HepG2 (cell line): ENCODE data around the gene AFF4. TPM values are rescaled to one million over a fixed set of nuclear protein-coding genes. Genes with fewer than 3 reads are reported as not detected.

Experiments used
- ATAC-seq: fragments of 200-7000 bp; cut with Tn5 transposase; 3 replicates; pipeline ENCODE4 v1.9.1; 2020; ENCODE audit warnings: mild to moderate bottlenecking, moderate library complexity
- BruUV-seq: library from RNA; stranded (reverse); fragments of 400-500 nt; replicated peaks from 2 replicates; lab custom pipeline; 2021; lab: Mats Ljungman, UMichigan
- CTCF ChIA-PET: fragments of 300-600 bp; formaldehyde crosslinking; extraction: SDS; loops from one replicate; lab custom pipeline; 2021; ENCODE audit warnings: low total read pairs, inconsistent platforms, low intra/inter-chr PET ratio; lab: Yijun Ruan, JAX
- POLR2A ChIA-PET: fragments of 350-600 bp; sonication (Branson Sonifier 250); formaldehyde crosslinking; loops from one replicate; lab custom pipeline; 2020; ENCODE audit warnings: antibody characterized with exemption, inconsistent platforms; lab: Yijun Ruan, JAX
- DNase-seq: peaks from one replicate; pipeline ENCODE4 v3.0.0-alpha.2; 2015; ENCODE audit warnings: low spot score
- FAIRE-seq: peaks from 3 replicates; lab custom pipeline; 2011; peaks lifted over from hg19 to GRCh38; lab: Jason Lieb, UNC
- H2AFZ ChIP-seq: one replicate; pipeline ENCODE4 v1.6.1; 2011; ENCODE audit warnings: low read length, inconsistent platforms
- H3K27ac ChIP-seq: fragments of 300-600 bp; 3 replicates; pipeline ENCODE4 v1.8.0; 2011; ENCODE audit warnings: mixed run types, mild to moderate bottlenecking, mixed read lengths, low read length, inconsistent platforms; ENCODE audit not compliant: insufficient read depth; ENCODE audit errors: extremely low read length
- H3K27me3 ChIP-seq, 2 experiments: fragments of 200-600 bp in 1 of 2; 2 replicates in 1 of 2; 3 replicates in 1 of 2; pipeline versions ENCODE4 v1.6.0 to v1.8.0; 2011; ENCODE audit warnings: low read length in 2 of 2, mild to moderate bottlenecking in 2 of 2, moderate library complexity in 2 of 2, inconsistent platforms in 1 of 2; ENCODE audit not compliant: insufficient read depth in 2 of 2, control insufficient read depth in 1 of 2
- H3K36me3 ChIP-seq, 2 experiments: fragments of 200-600 bp in 1 of 2; replicated peaks in 1 of 2; 2 replicates in 1 of 2; 3 replicates in 1 of 2; pipeline versions ENCODE4 v1.5.1 to v1.8.0; 2011; ENCODE audit warnings: low read length in 2 of 2, inconsistent platforms in 1 of 2; ENCODE audit not compliant: insufficient read depth in 2 of 2, control insufficient read depth in 1 of 2
- H3K4me1 ChIP-seq: 2 replicates; pipeline ENCODE4 v1.5.1; 2012; ENCODE audit warnings: low read length, inconsistent platforms; ENCODE audit not compliant: insufficient read depth
- H3K4me2 ChIP-seq: 2 replicates; pipeline ENCODE4 v1.6.0; 2011; ENCODE audit warnings: low read depth, low read length, inconsistent platforms
- H3K4me3 ChIP-seq, 3 experiments: fragments of 200-600 bp in 1 of 3; sonication (generic), shearing (Covaris generic) in 1 of 3; replicated peaks in 1 of 3; 2 replicates each; pipeline ENCODE4 v1.5.1; 2011 to 2016; ENCODE audit warnings: low read length in 3 of 3, inconsistent platforms in 2 of 3, low read depth in 2 of 3, mild to moderate bottlenecking in 2 of 3, control low read depth in 1 of 3, mixed read lengths in 1 of 3; ENCODE audit not compliant: insufficient read depth in 1 of 3
- H3K79me2 ChIP-seq: one replicate; pipeline ENCODE4 v1.6.1; 2011; ENCODE audit warnings: low read length, inconsistent platforms; ENCODE audit not compliant: insufficient read depth
- H3K9ac ChIP-seq: 2 replicates; pipeline ENCODE4 v1.6.0; 2011; ENCODE audit warnings: mild to moderate bottlenecking, low read depth, low read length, inconsistent platforms; ENCODE audit not compliant: insufficient read depth
- H3K9me3 ChIP-seq: 2 replicates; pipeline ENCODE4 v1.5.1; 2012; ENCODE audit warnings: mild to moderate bottlenecking, low read length
- H4K20me1 ChIP-seq: 2 replicates; pipeline ENCODE4 v1.6.0; 2011; ENCODE audit warnings: inconsistent platforms, mild to moderate bottlenecking, low read length, moderate library complexity; ENCODE audit not compliant: insufficient read depth
- ARHGAP35 ChIP-seq: sonication (generic); formaldehyde crosslinking; IDR thresholded peaks from 2 replicates; pipeline ENCODE4 v1.9.0; 2022; ENCODE audit warnings: mild to moderate bottlenecking, inconsistent platforms, moderate library complexity, missing genetic modification reagents, borderline replicate concordance
- ARNTL ChIP-seq: sonication (generic); formaldehyde crosslinking; IDR thresholded peaks from 2 replicates; pipeline ENCODE4 v1.4.0; 2020; ENCODE audit warnings: mild to moderate bottlenecking, missing genetic modification reagents
- DMAP1 ChIP-seq: IDR thresholded peaks from 2 replicates; pipeline ENCODE4 v1.6.1; 2016
- GABPB1 ChIP-seq: IDR thresholded peaks from 2 replicates; pipeline ENCODE4 v1.6.1; 2016; ENCODE audit warnings: mild to moderate bottlenecking, missing genetic modification reagents, moderate library complexity, missing compliant biosample characterization
- HIVEP1 ChIP-seq: sonication (generic); formaldehyde crosslinking; IDR thresholded peaks from 2 replicates; pipeline ENCODE4 v1.4.0; 2020; ENCODE audit warnings: mild to moderate bottlenecking, missing genetic modification reagents
- HNRNPK ChIP-seq: fragments of 200-400 bp; formaldehyde crosslinking; IDR thresholded peaks from 2 replicates; pipeline ENCODE4 v1.6.1; 2018; ENCODE audit warnings: low read length, low read depth, moderate library complexity, mild to moderate bottlenecking; ENCODE audit not compliant: poor library complexity, severe bottlenecking
- HNRNPL ChIP-seq: fragments of 200-400 bp; formaldehyde crosslinking; IDR thresholded peaks from 2 replicates; pipeline ENCODE4 v1.6.1; 2017; ENCODE audit warnings: mild to moderate bottlenecking, low read depth, low read length
- NR1H2 ChIP-seq: sonication (generic); formaldehyde crosslinking; IDR thresholded peaks from 2 replicates; pipeline ENCODE4 v1.8.1; 2022; ENCODE audit warnings: low read depth, missing genetic modification reagents, borderline replicate concordance
- PTBP1 ChIP-seq: fragments of 200-400 bp; formaldehyde crosslinking; IDR thresholded peaks from 2 replicates; pipeline ENCODE4 v1.6.1; 2018; ENCODE audit warnings: low read length, low read depth; ENCODE audit not compliant: poor library complexity, severe bottlenecking
- REL ChIP-seq: sonication (generic); formaldehyde crosslinking; conservative IDR thresholded peaks from 2 replicates; pipeline ENCODE4 v1.8.0; 2022; ENCODE audit warnings: mild to moderate bottlenecking, missing genetic modification reagents, moderate library complexity
- SMAD3 ChIP-seq: sonication (generic); formaldehyde crosslinking; IDR thresholded peaks from 2 replicates; pipeline ENCODE4 v1.4.0; 2020; ENCODE audit warnings: missing genetic modification reagents
- SNAPC2 ChIP-seq: sonication (generic); formaldehyde crosslinking; IDR thresholded peaks from 2 replicates; pipeline ENCODE4 v1.8.1; 2022; ENCODE audit warnings: mild to moderate bottlenecking, missing genetic modification reagents
- SRSF1 ChIP-seq: fragments of 200-400 bp; formaldehyde crosslinking; optimal IDR thresholded peaks from 2 replicates; pipeline ENCODE3; 2017; ENCODE audit warnings: mild to moderate bottlenecking, low read depth, low read length, moderate library complexity
- ZC3H4 ChIP-seq: sonication (generic); formaldehyde crosslinking; IDR thresholded peaks from 2 replicates; pipeline ENCODE4 v1.4.0; 2020; ENCODE audit warnings: missing genetic modification reagents, borderline replicate concordance
- ZNF367 ChIP-seq: sonication (generic); formaldehyde crosslinking; IDR thresholded peaks from 2 replicates; pipeline ENCODE4 v1.4.0; 2020; ENCODE audit warnings: missing genetic modification reagents, borderline replicate concordance
- WGBS: methylation state at CpG from one replicate; pipeline ENCODE4 v1.1.6; 2017; ENCODE audit warnings: low lambda C conversion rate; 5-methylcytosine and 5-hydroxymethylcytosine counted together
- in situ Hi-C: cut with HindIII; loops from 2 replicates; pipeline ENCODE4 v1.10.0; 2017; ENCODE audit warnings: low pct_unique_long_range_greater_than_20kb; ENCODE audit not compliant: extremely low pct_ligation_motif_present
- intact Hi-C: fragments of 100-400 bp; cut with micrococcal nuclease; formaldehyde crosslinking; loops from one replicate; pipeline ENCODE4 v1.10.0; 2022; ENCODE audit not compliant: unreplicated experiment
- polyA plus RNA-seq, 8 experiments: library from polyadenylated mRNA; depleted of rRNA in 3 of 8; stranded (reverse) in 7 of 8; unstranded in 1 of 8; fragments of >200 nt; fragmentation: Illumina TruSeq in 4 of 8; extraction: Trizol in 4 of 8; gene quantifications; 2 replicates each; pipeline versions ENCODE4 v1.2.1 to v1.2.3, GENCODE V29; 2011 to 2016; ENCODE audit warnings: low read depth in 4 of 8, missing spikeins in 1 of 8, mixed read lengths in 1 of 8; ENCODE audit not compliant: insufficient read depth in 1 of 8
- total RNA-seq, 5 experiments: library from RNA; depleted of rRNA; stranded (reverse); fragments of >200 nt; fragmentation: Illumina TruSeq; extraction: Trizol; gene quantifications; 2 replicates each; pipeline ENCODE4 v1.2.3, GENCODE V29; 2016; ENCODE audit warnings: low read depth in 1 of 5
- TF ChIP-seq, protein P1 (sequence below): sonication (generic); formaldehyde crosslinking; IDR thresholded peaks from 2 replicates; pipeline ENCODE4 v1.4.0; 2020; ENCODE audit warnings: mild to moderate bottlenecking, missing genetic modification reagents

AFF4 gene
- total and polyA plus RNA-seq, 2 of the 13 experiments (the other 11 are each of a cell fraction or from before 2014, with no cell fraction given), result 22.1 to 25.5 TPM

DNA sequence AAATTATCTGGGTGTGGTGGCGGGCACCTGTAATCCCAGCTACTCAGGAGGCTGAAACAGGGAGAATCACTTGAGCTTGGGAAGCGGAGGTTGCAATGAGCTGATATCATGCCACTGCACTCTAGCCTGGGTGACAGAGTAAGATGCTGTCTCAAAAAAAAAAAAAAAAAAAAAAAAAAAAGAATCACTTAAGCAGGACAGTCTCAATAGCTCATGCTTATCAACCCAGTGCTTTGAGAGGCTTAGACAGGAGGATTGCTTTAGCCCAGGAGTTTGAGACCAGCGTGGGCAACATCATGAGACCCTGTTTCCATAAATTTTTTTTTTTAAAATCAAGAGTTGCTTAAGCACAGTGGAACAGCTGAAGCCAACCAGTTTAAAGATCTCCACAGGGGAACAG lies 47.3 kb downstream of the AFF4 start:
- WGBS, result 94% methylated on average over 3 of the region's 3 CpGs
- H3K36me3 ChIP-seq, result peaks cover 8 to 46% of the 10 kb centered on the region in 2 experiments
- no peak overlapping the region for H2AFZ ChIP-seq
- H3K9me3 ChIP-seq, result no peaks in the 10 kb centered on the region
- BruUV-seq, result no TSS peak
- intact Hi-C loops (no loop called here), in situ Hi-C loops (no loop called here)
- DNase-seq (no peak), ATAC-seq (no peak), FAIRE-seq (no peak)
- no peaks in the 10 kb centered on the region for H3K27me3 ChIP-seq
- H3K4me3 ChIP-seq, result no peak overlapping the region
- H3K9ac ChIP-seq, result no peak overlapping the region
- H3K79me2 ChIP-seq, result peaks cover 6% of the 10 kb centered on the region
- TF ChIP-seq SMAD3 (CRISPR knock-in tag) (no peak), ZNF367 (no peak), SNAPC2 (no peak), HIVEP1 (CRISPR knock-in tag) (no peak), ARHGAP35 (CRISPR knock-in tag) (no peak), REL (CRISPR knock-in tag) (no peak), HNRNPK (no peak), PTBP1 (no peak), HNRNPL (no peak), DMAP1 (CRISPR knock-in tag) (no peak), NR1H2 (no peak), ARNTL (CRISPR knock-in tag) (no peak), SRSF1 (no peak), GABPB1 (CRISPR knock-in tag) (no peak), ZC3H4 (CRISPR knock-in tag) (no peak)
- TF ChIP-seq, protein P1, sequence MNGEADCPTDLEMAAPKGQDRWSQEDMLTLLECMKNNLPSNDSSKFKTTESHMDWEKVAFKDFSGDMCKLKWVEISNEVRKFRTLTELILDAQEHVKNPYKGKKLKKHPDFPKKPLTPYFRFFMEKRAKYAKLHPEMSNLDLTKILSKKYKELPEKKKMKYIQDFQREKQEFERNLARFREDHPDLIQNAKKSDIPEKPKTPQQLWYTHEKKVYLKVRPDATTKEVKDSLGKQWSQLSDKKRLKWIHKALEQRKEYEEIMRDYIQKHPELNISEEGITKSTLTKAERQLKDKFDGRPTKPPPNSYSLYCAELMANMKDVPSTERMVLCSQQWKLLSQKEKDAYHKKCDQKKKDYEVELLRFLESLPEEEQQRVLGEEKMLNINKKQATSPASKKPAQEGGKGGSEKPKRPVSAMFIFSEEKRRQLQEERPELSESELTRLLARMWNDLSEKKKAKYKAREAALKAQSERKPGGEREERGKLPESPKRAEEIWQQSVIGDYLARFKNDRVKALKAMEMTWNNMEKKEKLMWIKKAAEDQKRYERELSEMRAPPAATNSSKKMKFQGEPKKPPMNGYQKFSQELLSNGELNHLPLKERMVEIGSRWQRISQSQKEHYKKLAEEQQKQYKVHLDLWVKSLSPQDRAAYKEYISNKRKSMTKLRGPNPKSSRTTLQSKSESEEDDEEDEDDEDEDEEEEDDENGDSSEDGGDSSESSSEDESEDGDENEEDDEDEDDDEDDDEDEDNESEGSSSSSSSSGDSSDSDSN (CRISPR knock-in tag), result no peak
- H4K20me1 ChIP-seq, result 0 out of 2 replicates have a peak, but pooled peaks cover 8% of the 10 kb centered on the region
- ChIA-PET POLR2A (interaction anchor here (0.8 kb wide), 1 partner anchor 15 kb away, joined by 4 read pairs; no protein-coding TSS in a partner anchor), CTCF (no interaction called here)
- no peak overlapping the region for H3K4me2 ChIP-seq
- no peak overlapping the region for H3K27ac ChIP-seq
- H3K4me1 ChIP-seq, result no peaks in the 10 kb centered on the region
